Heart right ventricle (tissue), 16 donors: ENCODE data around the gene PFKP. TPM values are rescaled to one million over a fixed set of nuclear protein-coding genes. Genes with fewer than 3 reads are reported as not detected.

Source experiments
- ATAC-seq, 8 donors: fragments of 200-7000 bp; cut with Tn5 transposase; one replicate each; pipeline ENCODE4 v1.9.1; 2020; ENCODE audit warnings: mild to moderate bottlenecking in 8 of 8, moderate library complexity in 8 of 8, moderate number of reproducible peaks in 1 of 8
- DNase-seq, 2 donors: peaks; one replicate each; pipeline ENCODE4 v3.0.0-alpha.2; 2020
- H3K27ac ChIP-seq, 10 donors: fragments of 200-600 bp; sonication (generic) in 2 of 10; one replicate each; pipeline versions ENCODE4 v1.5.0 to v1.8.0; 2020 to 2022; ENCODE audit warnings: mild to moderate bottlenecking in 3 of 10
- H3K27me3 ChIP-seq, 7 donors: fragments of 200-600 bp; one replicate each; pipeline ENCODE4 v1.8.0; 2021 to 2022; ENCODE audit warnings: mild to moderate bottlenecking in 2 of 7
- H3K36me3 ChIP-seq, 9 donors: fragments of 200-600 bp; sonication (generic) in 1 of 9; one replicate each; pipeline versions ENCODE4 v1.5.0 to v1.8.0; 2020 to 2022; ENCODE audit warnings: mild to moderate bottlenecking in 2 of 9
- H3K4me1 ChIP-seq, 9 donors: fragments of 200-600 bp; sonication (generic) in 1 of 9; one replicate each; pipeline versions ENCODE4 v1.5.0 to v1.8.0; 2020 to 2022; ENCODE audit warnings: mild to moderate bottlenecking in 4 of 9
- H3K4me3 ChIP-seq, 10 donors: fragments of 200-600 bp; sonication (generic) in 2 of 10; one replicate each; pipeline versions ENCODE4 v1.5.0 to v1.8.0; 2020 to 2022; ENCODE audit warnings: mild to moderate bottlenecking in 7 of 10, moderate library complexity in 2 of 10
- H3K9me3 ChIP-seq, 11 donors: fragments of 200-600 bp in 10 of 11; sonication (generic) in 2 of 11; one replicate each; pipeline versions ENCODE4 v1.5.0 to v1.8.0; 2013 to 2022; ENCODE audit warnings: mild to moderate bottlenecking in 2 of 11, control low read depth in 1 of 11, moderate library complexity in 1 of 11
- WGBS, 2 donors: extraction: QIAGEN DNeasy Blood & Tissue Kit; methylation state at CpG; one replicate each; pipeline ENCODE4 v1.1.7; 2013; ENCODE audit warnings: inconsistent platforms in 1 of 2; 5-methylcytosine and 5-hydroxymethylcytosine counted together
- intact Hi-C, 10 donors: fragments of 100-400 bp; cut with DNase I; formaldehyde crosslinking; loops; one replicate each; pipeline versions ENCODE4 v1.11.1 to v1.14.2; 2022
- polyA plus RNA-seq, 2 donors: library from polyadenylated mRNA; stranded (reverse); fragments of 200-250 nt; gene quantifications; one replicate each; pipeline ENCODE4 v1.2.3, GENCODE V29; 2013
- total RNA-seq, 10 donors: library from RNA; stranded (reverse); fragmentation: NEBNext Ultra II Directional in 3 of 10; extraction: Animal tissue kit (Norgen Biotek cat#: 25700) in 3 of 10; gene quantifications; one replicate each; pipeline versions ENCODE4 v1.2.1 to v1.2.4, GENCODE V29; 2021 to 2023
- TF ChIP-seq, protein P1 (sequence below), 9 donors: fragments of 200-600 bp; sonication (generic) in 2 of 9; IDR thresholded peaks; one replicate each; pipeline versions ENCODE4 v1.5.0 to v1.8.0; 2021 to 2022; ENCODE audit warnings: antibody characterized with exemption in 9 of 9, mild to moderate bottlenecking in 5 of 9, moderate library complexity in 1 of 9
- donor health status: Arrhythmogenic right ventricular cardiomyopathy.
- donor health status: ischemic (EF 13 %, LVEDD 7.1; RV severe dilation, severe dysfunction).
- donor health status: healthy with polysubstance abuse.
- donor health status: DM: no; HTN: yes; CAD: no.
- donor health status: DM: no; HTN: no; CAD: no.
- donor health status: ischemic (EF 25% LVEDD 6.9; RV normal size, moderate dysfunction).
- donor health status: ischemic (EF 25% LVEDD 5.7; RV mildly dilated, moderate dysfunction).
- donor health status: healthy.
- donor health status: DM: yes; HTN: yes; CAD: no.
- donor health status: Ischemic cardiomyopathy.
- donor health status: ischemic (EF 35%, LVEDD 5.7; RV mildly dilated, moderate dysfunction).
- donor health status: nonischemic (EF 11% LVEDD 7.7; RV severe dilation, severe dysfunction).
- donor health status: DM: yes; HTN: yes; CAD: no.
- donor health status: PGD.
- donor health status: ischemic (EF 29% LVEDD 5.4; RV normal size, mild dysfunction).
- donor health status: nonischemic (EF 23%, LVEDD 6.1; RV moderate dilation, normal function).

PFKP gene
- total and polyA plus RNA-seq, 12 donors: 68.3 to 316 (median 220) TPM

- WGBS, 2 donors: 92 to 94% methylated on average over 32 of the region's 32 CpGs
- DNase-seq (no peak), ATAC-seq (no peak)
- Histone ChIP-seq H3K27ac (no peak overlapping the region), H3K27me3 (no peaks in the 10 kb centered on the region), H3K4me3 (no peak overlapping the region), H3K36me3 (peaks cover 0 to 90% (median 25%) of the 10 kb centered on the region in 9 donors), H3K9me3 (no peaks in the 10 kb centered on the region), H3K4me1 (peaks cover 0 to 14% (median 3%) of the 10 kb centered on the region in 9 donors)
- intact Hi-C loops: no loop called here
- TF ChIP-seq, protein P1, sequence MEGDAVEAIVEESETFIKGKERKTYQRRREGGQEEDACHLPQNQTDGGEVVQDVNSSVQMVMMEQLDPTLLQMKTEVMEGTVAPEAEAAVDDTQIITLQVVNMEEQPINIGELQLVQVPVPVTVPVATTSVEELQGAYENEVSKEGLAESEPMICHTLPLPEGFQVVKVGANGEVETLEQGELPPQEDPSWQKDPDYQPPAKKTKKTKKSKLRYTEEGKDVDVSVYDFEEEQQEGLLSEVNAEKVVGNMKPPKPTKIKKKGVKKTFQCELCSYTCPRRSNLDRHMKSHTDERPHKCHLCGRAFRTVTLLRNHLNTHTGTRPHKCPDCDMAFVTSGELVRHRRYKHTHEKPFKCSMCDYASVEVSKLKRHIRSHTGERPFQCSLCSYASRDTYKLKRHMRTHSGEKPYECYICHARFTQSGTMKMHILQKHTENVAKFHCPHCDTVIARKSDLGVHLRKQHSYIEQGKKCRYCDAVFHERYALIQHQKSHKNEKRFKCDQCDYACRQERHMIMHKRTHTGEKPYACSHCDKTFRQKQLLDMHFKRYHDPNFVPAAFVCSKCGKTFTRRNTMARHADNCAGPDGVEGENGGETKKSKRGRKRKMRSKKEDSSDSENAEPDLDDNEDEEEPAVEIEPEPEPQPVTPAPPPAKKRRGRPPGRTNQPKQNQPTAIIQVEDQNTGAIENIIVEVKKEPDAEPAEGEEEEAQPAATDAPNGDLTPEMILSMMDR (IDR thresholded peaks at IDR 0.05): no peak
These were observed 51.3 kb downstream of the PFKP start for GRCh38 chr10:3118641-3119091.

DNA sequence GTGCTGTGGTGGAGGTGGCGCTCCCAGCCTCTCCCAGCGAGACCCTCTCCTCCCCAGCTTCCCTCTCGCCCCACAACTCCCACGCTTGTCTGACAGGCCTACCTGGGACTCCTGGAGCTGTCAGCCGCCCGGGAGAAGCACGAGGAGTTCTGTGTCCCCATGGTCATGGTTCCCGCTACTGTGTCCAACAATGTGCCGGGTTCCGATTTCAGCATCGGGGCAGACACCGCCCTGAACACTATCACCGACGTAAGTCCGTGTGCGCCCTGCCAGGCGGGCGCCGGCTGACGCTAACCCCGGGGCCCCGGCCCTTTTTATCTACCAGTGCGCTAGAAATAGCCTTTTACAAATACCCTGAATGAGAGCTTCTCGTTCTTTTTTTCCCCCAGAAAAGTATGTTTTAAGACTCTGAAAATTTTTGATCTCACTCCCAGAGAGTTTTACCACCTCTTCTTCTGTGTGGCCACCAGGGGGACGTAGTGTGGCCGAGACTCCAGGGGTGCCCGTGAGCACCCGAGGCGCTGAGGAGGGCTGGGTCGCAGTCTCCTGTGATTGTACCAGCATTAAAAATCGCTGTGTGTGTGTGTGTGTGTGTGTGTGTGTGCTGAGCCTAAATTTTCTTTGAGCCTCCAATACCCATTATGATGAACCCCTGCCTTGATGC lies 52.6 kb downstream of the PFKP start:
- TF ChIP-seq, protein P1 (IDR thresholded peaks at IDR 0.05): peak in 8 of 9 donors; percentile 17 to 46 (median 43)
- peak in 1 of 8 donors; percentile 5 for ATAC-seq
- Histone ChIP-seq H3K27me3 (no peaks in the 10 kb centered on the region), H3K27ac (no peak overlapping the region), H3K9me3 (no peaks in the 10 kb centered on the region), H3K36me3 (peaks cover 0 to 90% (median 20%) of the 10 kb centered on the region in 9 donors), H3K4me1 (peaks cover 0 to 19% (median 3%) of the 10 kb centered on the region in 9 donors), H3K4me3 (no peak overlapping the region)
- 64 to 82% methylated on average over 31 of the region's 31 CpGs for WGBS, 2 donors
- DNase-seq: no peak
- intact Hi-C loops: no loop called here

- DNase-seq: no peak
- H3K27ac ChIP-seq: no peak overlapping the region
- H3K36me3 ChIP-seq: peaks cover 0 to 89% (median 20%) of the 10 kb centered on the region in 9 donors
- peaks cover 0 to 26% (median 15%) of the 10 kb centered on the region in 9 donors for H3K4me1 ChIP-seq
- no peak for ATAC-seq
- 87 to 89% methylated on average over 14 of the region's 14 CpGs for WGBS, 2 donors
- no peaks in the 10 kb centered on the region for H3K9me3 ChIP-seq
- H3K4me3 ChIP-seq: no peak overlapping the region
- TF ChIP-seq, protein P1 (IDR thresholded peaks at IDR 0.05): no peak
- H3K27me3 ChIP-seq: no peaks in the 10 kb centered on the region
- intact Hi-C loops: no loop called here
These were observed 54.7 kb downstream of the PFKP start for GRCh38 chr10:3122034-3122433.

DNA sequence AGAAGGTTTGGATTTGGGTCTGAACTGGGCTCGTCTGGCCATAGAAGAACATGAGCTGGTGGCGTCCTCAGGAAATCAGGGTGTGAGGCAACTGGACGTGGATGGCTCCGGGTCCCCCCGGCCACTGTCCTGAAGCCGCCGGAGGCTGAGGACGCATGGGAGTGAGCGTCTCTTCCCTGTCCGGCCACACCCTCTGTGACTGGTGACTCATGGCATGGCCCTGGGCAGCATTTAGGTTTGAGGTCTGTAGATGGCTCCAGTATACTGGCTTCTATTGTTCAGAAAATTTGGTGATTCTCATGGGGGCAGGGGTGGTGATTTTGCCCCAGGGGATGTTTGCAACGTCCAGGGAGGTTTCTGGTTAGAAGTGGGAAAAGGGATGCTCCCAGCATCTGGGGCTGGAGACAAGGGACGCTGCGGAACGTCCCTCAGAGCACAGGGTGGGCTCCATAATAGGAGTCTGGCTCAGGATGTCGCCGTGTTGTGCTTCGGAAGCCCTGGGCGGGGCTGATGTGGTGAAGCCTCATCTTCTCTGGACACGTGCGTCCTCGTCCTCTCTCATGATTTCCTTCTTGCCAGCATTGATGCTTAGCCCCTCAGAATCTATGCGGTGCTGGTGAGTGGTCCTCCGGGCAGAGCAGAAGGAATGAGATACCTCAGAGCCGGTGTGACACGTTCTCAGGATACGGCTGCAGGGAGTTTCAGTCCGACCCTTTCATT lies 55.3 kb downstream of the PFKP start:
- Histone ChIP-seq H3K4me1 (peaks cover 0 to 32% (median 21%) of the 10 kb centered on the region in 9 donors), H3K36me3 (peaks cover 0 to 86% (median 20%) of the 10 kb centered on the region in 9 donors), H3K9me3 (no peaks in the 10 kb centered on the region), H3K4me3 (no peak overlapping the region), H3K27me3 (no peaks in the 10 kb centered on the region), H3K27ac (no peak overlapping the region)
- no peak for ATAC-seq
- WGBS, 2 donors: 91 to 93% methylated on average over 27 of the region's 27 CpGs
- DNase-seq: no peak
- intact Hi-C loops: no loop called here
- TF ChIP-seq, protein P1 (IDR thresholded peaks at IDR 0.05): no peak
